Nephron (organoid): ENCODE data around the gene OR10V1.
A peak's percentile ranks its signal among the peaks of the same experiment; 100 is the strongest.

ENCODE experiments used
- H3K27ac Mint-ChIP-seq, 3 experiments: 2 replicates each; pipeline ENCODE4 v1.8.0; 2020; ENCODE audit warnings: mixed read lengths in 3 of 3, mild to moderate bottlenecking in 2 of 3, moderate library complexity in 1 of 3
- H3K27me3 Mint-ChIP-seq: 2 replicates; pipeline ENCODE4 v1.8.0; 2021; ENCODE audit warnings: low read depth, mild to moderate bottlenecking, moderate library complexity, mixed read lengths
- H3K36me3 Mint-ChIP-seq: 2 replicates; pipeline ENCODE4 v1.8.0; 2020; ENCODE audit warnings: low read depth, mixed read lengths
- H3K4me1 Mint-ChIP-seq: 2 replicates; pipeline ENCODE4 v1.8.0; 2020; ENCODE audit warnings: mixed read lengths
- H3K4me3 Mint-ChIP-seq, 3 experiments: 2 replicates each; pipeline ENCODE4 v1.8.0; 2020; ENCODE audit warnings: mild to moderate bottlenecking in 3 of 3, mixed read lengths in 3 of 3, moderate library complexity in 2 of 3
- H3K9me3 Mint-ChIP-seq: 2 replicates; pipeline ENCODE4 v1.8.0; 2020; ENCODE audit warnings: mixed read lengths
- CTCF ChIP-seq, 3 experiments: fragments of 200-600 bp; sonication (generic); IDR thresholded peaks; one replicate each; pipeline ENCODE4 v1.5.0; 2021; ENCODE audit warnings: antibody characterized with exemption in 3 of 3; ENCODE audit not compliant: unreplicated experiment in 3 of 3

OR10V1 gene

GRCh38 chr11:59668188-59668949 is 45.3 kb downstream of the OR10V1 start:
- H3K36me3 Mint-ChIP-seq = peaks cover 28% of the 10 kb centered on the region
- H3K4me3 Mint-ChIP-seq = peak overlapping the region; percentile 90 to 97 (median 95)
- H3K27me3 Mint-ChIP-seq = no peaks in the 10 kb centered on the region
- peak overlapping the region; percentile 71 to 98 (median 85) for H3K27ac Mint-ChIP-seq
- H3K9me3 Mint-ChIP-seq = no peaks in the 10 kb centered on the region
- H3K4me1 Mint-ChIP-seq = peaks cover 23% of the 10 kb centered on the region
- peak in 2 of 3 experiments; percentile 17 to 22 for TF ChIP-seq CTCF (IDR thresholded peaks at IDR 0.05; ENCODE audit: unreplicated experiment in 3 of 3)

DNA sequence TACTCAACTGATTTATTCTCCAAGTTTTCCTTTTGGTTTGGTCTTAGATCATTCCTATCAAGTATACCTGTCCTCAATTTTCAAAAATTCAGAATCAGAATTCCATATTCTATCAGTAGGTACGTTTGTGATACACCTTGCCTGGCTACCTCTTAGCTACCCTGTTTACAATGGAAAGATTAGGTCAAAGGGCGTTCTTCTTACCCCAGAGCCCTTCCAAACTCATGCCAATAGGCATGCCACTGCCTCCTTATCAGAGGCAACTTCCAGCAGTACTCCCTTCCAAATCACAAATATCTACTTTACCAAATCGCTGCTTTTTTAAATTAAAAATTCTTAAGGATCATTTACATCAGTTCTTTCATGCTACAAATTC is 45.8 kb downstream of the OR10V1 start:
- peaks cover 23% of the 10 kb centered on the region for H3K4me1 Mint-ChIP-seq
- H3K27me3 Mint-ChIP-seq = no peaks in the 10 kb centered on the region
- TF ChIP-seq CTCF (IDR thresholded peaks at IDR 0.05; ENCODE audit: unreplicated experiment in 3 of 3) = no peak
- peaks cover 33% of the 10 kb centered on the region for H3K36me3 Mint-ChIP-seq
- H3K9me3 Mint-ChIP-seq = no peaks in the 10 kb centered on the region
- peak overlapping the region; percentile 28 to 85 (median 71) for H3K27ac Mint-ChIP-seq
- peak overlapping the region; percentile 90 to 97 (median 95) for H3K4me3 Mint-ChIP-seq

GRCh38 chr11:59666969-59667368 is 46.7 kb downstream of the OR10V1 start:
- Mint-ChIP-seq H3K4me3 (peak overlapping the region; percentile 90 to 97 (median 95)), H3K27ac (no peak overlapping the region), H3K36me3 (peaks cover 33% of the 10 kb centered on the region), H3K27me3 (no peaks in the 10 kb centered on the region), H3K4me1 (peaks cover 23% of the 10 kb centered on the region), H3K9me3 (no peaks in the 10 kb centered on the region)
- no peak for TF ChIP-seq CTCF (IDR thresholded peaks at IDR 0.05; ENCODE audit: unreplicated experiment in 3 of 3)
